NCI-H2081 (cell line): ENCODE data around the gene KNCN.
A peak's percentile ranks its signal among the peaks of the same experiment; 100 is the strongest.

Experiments used
- DNase-seq, 2 experiments: peaks; one replicate each; lab custom pipeline; 2025; lab: John Stamatoyannopoulos, UW

Gene KNCN

GRCh38 chr1:46568461-46568891 is 17.0 kb upstream of the KNCN start:
- DNase-seq, result no peak

- no peak for DNase-seq
Measured at GRCh38 chr1:46563341-46563740, 11.9 kb upstream of the KNCN start.

GRCh38 chr1:46562498-46562897 is 11.1 kb upstream of the KNCN start:
- DNase-seq, result no peak

- no peak for DNase-seq
Measured at GRCh38 chr1:46558966-46559365, 7.5 kb upstream of the KNCN start.

DNA sequence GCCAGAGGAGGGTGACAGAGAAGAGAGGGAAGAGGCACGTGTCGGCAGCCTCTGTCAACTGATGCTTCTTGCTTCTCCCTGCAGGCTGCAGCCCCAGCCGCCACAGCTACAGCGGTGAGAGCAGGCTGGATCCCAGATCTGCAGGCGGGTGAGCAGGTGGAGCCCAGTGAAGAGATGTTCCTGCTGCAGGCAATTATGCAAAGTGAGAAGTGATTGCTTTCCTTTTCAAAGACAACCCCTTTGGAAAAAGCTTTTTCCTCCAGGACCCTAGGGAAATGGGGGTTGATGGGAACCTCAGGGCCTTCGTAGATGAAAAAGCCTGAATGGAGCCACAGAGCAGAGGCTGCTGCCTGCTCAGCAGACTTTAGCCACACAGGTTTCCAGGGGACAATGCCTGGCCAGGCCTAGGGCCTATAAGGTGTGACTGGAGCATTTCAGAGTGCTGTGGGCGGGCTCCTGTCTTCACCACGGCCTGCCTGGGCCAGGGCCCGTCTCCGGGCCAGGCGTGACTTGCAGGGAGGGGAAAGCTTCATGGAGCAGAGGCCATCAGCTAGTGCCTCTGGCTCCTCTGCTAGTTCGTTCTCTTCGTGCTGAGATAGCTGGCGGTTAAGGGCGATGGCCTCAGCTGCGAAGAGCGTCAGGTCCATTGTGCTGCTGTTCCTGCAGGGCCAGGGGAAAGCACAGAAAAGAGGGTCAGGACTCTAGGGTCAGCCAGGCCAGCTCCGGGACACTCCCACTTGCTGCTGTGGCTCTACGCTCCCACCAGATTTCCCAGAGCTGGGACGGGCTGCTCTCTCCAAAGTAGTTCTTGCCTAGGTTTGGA is 6.9 kb upstream of the KNCN start:
- peak in 1 of 2 experiments; percentile 30 for DNase-seq

DNA sequence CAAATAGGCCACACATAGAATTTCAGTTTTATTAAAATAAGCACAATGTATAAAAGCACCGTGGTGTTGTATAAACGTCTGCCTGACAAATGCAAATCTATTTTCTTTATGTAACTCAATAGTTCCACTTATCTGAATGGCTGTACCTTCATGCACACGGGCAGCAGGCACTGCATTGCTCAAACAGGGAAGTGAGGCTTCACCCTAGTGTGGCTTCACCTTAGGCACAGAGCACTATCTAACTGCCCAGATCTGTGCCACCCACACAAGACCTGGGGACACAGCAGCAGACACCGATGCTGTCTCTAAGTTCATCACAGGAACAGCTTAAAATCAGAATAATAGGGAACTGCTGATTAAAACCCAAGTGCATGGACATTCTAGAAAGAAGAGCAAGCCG is 6.0 kb upstream of the KNCN start:
- no peak for DNase-seq

DNA sequence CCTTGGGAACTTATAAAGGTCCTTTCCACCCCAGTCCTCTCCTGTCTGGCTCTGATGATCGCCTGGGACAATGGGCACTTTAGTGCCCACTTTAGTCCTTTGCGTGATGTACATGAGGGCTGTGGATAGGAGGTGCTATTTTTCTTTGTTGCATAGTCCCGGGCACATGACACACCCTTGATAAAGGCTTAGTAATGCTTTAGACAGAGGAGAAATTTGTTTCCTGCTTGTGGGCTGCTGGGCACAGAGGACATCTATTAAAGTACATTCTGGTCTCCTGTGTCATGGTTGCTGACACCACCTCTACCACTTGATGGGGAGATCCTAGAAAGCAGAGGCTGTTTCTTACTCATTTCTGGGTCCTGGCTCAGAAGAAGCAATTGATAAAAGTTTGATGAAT is 5.4 kb upstream of the KNCN start:
- DNase-seq, result no peak

- DNase-seq, result no peak
Measured at GRCh38 chr1:46555826-46556619, 4.6 kb upstream of the KNCN start.

GRCh38 chr1:46554597-46555381 is 3.3 kb upstream of the KNCN start:
- peak in 1 of 2 experiments; percentile 11 for DNase-seq

DNA sequence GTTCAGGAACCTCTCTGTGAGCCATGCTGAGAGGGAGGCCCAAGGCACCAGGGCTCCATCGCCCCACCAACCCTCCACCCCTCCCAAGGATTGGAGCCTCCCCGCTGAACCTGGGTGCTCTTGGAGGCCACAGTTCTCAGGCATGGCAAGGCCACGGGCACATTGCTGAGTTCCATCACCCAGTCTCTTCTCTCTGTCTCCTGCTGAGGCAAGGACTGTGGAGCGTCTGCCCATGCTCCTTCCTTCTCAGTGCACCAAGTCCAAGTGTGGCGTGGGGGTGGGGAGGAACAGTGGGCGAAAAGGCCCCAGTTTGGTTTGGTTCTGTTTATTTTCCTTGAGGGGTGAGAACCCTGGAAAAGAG is 2.8 kb upstream of the KNCN start:
- no peak for DNase-seq

DNA sequence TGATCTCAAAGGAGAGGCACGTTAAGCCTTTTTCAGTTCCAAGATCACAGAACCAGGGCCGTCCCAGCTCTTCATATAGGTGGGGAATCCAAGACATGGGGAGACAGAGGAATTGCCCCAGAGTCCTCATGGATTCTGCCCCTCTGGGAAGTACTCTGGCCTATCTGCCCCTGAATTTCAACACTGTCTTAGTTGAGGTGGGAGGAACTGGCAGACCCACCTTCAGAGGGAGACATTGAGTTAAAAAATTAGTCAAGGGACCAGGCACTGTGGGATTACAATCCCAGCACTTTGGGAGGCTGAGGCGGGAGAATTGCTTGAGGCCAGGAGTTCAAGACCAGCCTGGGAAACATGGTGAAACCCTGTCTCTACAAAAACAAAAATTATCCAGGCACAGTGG is 2.1 kb upstream of the KNCN start:
- no peak for DNase-seq

GRCh38 chr1:46552357-46553237 is 1.1 kb upstream of the KNCN start:
- DNase-seq, result no peak

DNA sequence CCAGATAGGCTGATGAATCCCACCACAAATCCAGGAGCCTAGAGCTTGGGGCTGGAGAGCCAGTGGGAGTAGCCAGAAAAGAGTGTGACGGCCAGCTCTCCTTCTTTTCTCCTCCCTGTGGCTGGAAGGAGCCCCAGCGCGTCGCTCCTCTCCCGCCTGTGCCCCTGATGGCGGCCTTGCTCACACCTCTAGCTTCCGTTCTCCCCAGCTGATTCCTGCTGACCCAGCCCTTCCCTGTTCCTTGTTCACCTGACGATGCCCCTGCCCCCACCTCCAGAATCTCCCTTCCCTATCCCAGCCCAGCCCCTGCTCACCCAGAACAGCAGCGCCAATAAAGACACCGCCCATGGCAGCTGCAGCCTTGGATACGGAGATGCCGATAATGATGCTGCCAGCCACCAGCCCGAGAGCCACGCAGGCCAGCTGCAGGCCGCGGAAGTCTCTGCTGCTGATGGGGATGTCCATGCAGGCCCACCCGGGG is 656 bp downstream of the KNCN start:
- no peak for DNase-seq

- DNase-seq, result peak; percentile 14 to 20
Measured at GRCh38 chr1:46549697-46550681, 1.5 kb downstream of the KNCN start.

DNA sequence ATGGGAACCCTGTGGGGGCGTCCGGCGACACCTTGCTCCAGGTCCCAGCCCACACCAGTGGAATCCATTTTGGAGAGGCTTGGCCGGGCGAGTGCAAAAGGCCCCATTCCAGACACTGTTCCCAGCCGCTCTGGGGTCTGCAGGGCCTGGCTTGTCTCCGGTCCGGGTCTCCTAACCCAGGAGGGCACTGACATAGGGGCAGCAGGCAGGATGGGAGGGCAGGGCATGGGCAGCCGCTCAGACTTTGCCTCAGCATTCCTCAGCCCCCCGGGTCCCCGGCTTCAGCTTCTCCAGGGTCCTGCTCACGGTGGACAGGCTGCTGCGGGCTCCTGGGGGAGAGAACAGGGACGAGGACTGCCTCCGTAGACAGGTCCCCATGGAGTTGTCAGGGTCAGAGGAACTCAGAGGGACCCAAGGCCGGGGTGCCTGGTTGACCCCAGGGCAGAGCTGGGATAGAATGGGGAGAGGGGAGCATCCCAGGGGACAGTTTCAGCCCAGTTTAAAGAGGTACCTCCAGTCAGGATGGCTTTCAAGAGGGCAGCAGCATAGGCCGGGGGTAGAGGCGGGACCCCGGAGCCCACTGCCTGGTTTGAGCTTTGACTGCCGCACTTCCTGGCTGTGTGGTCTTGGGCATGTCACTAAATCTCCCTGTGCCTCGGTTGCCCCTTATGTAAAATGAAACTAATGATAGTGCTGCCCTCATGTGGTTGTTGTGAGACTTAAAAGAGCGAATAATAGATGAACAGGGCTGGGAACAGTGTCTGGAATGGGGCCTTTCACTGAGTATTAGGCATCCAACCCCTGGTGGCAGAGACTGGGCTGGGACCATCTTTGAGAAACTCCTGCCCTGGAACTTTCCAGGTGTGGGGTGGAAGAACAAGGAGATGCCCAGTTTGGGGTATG is 3.7 kb downstream of the KNCN start:
- DNase-seq, result peak in 1 of 2 experiments; percentile 30

GRCh38 chr1:46546210-46546609 is 5.2 kb downstream of the KNCN start:
- DNase-seq, result no peak

GRCh38 chr1:46545784-46546183 is 5.7 kb downstream of the KNCN start:
- DNase-seq, result no peak

- DNase-seq, result no peak
Measured at GRCh38 chr1:46544561-46545240, 6.7 kb downstream of the KNCN start.
